Activated T-cell treated with anti-CD3 and anti-CD28 coated beads for 48 hours (primary cell): ENCODE data around the gene THBS2.
"Not testable (repeated sequence)": the region's sequence is repeated elsewhere in the genome, so short reads cannot be mapped to it uniquely, and the experiment has no call there.

Experiments used
- DNase-seq: peaks from one replicate; pipeline ENCODE4 v3.0.0-alpha.2; 2020; ENCODE audit warnings: low read depth

The THBS2 gene

GRCh38 chr6:169253337-169254238 is at the start of gene THBS2:
TSS of gene THBS2 (minus strand) at chr6:169253846. CDS start at chr6:169250784, 3,062 bp downstream.
- DNase-seq = no peak

- DNase-seq = no peak
These were observed 49.1 kb upstream of the THBS2 start for GRCh38 chr6:169302716-169303115.

GRCh38 chr6:169302255-169302654 is 48.6 kb upstream of the THBS2 start:
- DNase-seq = no peak

DNA sequence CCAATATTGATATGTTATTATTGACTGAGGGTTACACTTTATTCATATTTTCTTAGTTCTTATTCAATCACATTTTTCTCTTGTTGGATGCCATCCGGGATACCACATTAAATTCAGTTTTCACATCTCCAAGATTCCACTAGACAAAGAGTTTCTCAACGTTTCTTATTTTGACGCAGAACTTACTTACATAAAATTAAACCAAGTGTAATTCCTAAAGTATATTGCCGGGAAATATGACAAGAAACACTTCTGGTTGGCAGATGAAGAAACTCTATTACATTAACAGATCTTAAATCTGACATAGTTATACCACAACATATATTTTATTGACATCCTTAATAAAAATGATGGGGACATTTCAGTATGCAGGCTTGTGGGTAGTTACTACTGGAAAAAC is 47.3 kb upstream of the THBS2 start:
- DNase-seq = no peak

DNA sequence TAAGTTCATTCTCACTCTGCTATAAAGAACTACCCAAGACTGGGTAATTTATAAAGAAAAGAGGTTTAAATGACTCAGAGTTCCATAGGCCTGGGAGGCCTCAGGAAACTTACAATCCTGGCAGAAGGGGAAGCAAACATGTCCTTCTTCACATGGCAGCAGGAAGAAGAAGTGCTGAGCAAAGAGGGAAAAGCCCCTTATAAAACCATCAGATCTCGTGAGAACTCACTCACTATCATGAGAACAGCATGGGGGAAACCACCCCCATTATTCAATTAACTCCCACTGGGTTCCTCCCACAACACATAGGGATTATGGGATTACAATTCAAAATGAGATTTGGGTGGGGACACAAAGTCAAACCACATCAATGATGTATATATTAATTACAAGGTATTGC is 45.0 kb upstream of the THBS2 start:
- DNase-seq = not testable (repeated sequence)

DNA sequence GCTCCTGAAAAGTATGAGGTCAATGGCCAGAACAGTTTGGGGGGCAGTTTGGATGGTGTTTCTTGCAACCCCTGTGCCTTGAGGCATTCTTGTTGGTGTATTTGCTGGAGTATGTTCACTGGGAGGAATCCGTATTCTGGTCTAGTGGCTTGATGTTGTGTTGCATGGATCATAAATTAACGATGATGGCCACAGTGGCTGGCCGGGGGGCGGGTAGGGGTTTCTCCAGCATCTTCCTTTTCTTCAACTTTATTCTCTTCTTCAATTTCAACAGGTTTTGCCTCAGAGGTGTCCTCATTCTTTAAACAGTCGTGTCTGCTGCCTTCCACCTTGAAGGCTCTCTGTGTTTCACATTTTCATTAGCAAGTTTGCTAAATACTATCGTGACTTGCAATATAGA is 43.0 kb upstream of the THBS2 start:
- no peak for DNase-seq

DNA sequence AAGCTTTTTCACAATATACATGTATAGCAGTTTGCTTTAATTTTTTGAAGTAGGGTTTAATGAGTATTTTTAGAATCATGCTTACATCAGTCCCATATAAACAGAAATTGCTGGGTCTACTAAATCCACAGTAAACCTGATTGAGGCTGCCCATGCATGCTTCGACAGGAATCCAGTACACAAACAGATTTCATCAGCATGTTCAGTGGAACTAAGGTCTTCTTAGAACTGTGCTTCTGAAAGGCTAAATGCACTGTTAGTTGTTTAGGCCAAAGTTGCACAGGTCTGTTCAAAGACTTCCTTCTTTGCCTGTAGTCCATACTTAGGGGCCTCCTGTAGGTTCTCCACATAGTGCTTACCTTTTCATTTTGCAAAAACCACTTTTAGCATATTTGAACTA is 42.5 kb upstream of the THBS2 start:
- no peak for DNase-seq

GRCh38 chr6:169293196-169293595 is 39.5 kb upstream of the THBS2 start:
- DNase-seq = no peak

DNA sequence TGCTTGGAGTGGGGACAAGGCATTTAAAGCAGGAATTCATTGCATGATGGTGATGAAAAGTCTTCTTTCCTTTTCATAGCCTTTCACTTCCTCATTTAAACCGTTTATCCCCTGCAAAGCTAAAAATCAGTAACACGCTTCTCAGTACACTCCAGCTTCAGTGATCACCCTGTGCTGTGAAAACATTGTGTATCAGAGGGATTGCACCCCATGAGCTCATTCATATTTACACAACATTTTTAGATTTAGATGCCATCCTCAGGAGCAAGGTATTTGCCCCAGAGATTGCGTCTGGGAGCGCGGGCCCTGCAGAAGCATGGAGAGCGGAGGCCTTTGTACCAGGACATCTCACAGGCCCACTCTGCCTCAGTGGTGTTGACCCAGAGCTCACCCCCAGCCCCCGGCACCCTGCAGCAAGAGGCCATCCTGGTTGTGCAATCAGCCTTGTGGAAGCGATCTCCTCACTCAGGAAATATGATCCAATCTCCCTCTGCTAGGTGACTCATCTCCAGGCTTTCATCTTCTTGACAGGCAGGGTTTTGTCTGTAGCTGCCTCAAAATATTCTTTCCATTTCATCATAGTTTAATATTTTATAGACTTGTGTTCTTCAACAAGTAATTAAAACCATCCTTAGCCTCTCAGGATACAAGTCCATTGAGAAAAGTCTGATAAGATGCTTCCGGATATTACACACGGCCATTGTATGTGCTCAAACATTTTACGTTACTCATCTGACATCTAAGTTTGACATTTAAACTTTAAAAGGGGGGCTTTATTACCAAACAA is 38.9 kb upstream of the THBS2 start:
- DNase-seq = no peak

DNA sequence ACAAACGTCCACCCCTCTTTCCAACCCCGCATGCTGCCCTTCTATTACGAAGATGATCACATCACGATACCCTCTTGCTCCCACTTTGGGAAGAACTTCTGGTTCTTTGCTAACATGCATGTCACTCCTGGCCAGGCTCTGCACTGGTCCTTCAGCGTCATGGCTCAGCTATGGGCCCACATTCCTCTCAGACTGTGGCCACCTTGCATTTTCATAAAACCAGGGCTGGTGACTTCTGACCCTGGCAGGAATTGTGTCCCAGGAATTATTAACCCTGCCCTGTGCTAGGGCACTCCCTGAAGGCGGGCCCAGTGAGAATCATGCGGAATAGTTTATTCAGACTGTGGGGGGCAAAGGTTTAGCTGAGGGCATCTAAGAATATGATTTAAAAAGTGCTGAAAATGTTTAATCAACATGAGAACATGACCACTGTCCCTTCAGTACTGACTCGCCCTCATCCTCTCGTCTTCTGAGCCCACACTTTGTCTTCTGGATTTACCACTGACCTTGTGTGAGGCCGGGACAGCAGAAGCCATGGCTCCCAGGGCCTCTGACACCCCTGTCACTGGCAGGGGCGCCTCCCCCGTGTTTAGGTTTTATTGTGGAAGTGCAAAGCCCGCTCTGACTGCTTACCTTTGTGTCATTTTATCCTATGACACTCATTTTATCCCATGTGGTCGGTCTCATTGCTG is 38.1 kb upstream of the THBS2 start:
- no peak for DNase-seq

DNA sequence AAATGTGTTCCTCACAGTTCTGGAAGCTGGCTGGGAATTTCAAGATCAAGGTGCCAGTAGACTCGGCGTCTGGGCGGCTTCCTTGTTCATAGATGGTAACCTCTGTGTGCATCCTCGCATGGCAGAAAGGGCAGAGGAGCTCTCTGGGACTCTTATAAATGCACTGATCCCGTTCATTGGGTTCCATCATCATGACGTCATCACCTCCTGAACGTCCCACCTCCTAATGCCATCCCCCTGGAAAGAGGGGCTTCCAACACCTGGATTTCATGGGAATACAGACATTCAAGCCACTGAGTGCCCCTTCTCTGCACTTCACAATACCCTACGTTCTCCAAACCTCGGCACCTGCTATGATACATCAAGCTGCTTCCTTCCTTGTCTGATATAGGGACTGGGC is 37.5 kb upstream of the THBS2 start:
- no peak for DNase-seq

DNA sequence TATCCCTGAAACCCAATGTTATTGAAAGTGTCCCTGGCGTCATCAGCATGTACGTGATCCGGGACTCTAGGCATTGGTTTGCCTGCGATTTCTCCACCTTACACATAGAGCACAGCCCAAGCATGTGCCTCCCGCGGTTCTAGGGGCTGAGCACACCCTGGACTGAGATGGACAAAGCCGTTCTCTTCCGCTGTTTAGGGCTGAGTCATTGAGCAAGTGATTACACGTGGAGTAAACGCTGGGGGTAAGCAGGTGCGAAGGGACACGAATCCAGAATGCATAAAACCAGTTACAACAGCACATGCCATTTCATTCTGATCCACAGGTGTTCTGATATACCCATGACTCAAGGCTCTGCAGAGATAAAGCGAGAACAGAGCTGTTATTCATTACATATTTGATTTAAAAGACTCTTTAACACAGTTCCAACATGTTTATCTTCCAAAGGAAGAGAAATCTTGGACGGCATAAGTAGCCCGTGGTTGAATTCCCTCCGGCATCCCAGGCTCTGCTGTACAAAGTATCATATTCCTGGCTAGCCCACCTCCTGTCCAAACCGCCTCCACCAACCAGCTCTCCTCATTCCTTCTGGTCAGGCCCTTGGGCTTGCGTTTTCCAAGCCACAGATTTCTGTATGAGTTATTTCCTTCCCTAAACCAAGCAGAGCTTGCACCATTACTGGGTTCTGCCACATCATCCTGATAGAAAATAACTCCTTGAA is 36.1 kb upstream of the THBS2 start:
- DNase-seq = no peak

- no peak for DNase-seq
These were observed 35.6 kb upstream of the THBS2 start for GRCh38 chr6:169289257-169289618.

- DNase-seq = no peak
These were observed 34.9 kb upstream of the THBS2 start for GRCh38 chr6:169288591-169288990.

DNA sequence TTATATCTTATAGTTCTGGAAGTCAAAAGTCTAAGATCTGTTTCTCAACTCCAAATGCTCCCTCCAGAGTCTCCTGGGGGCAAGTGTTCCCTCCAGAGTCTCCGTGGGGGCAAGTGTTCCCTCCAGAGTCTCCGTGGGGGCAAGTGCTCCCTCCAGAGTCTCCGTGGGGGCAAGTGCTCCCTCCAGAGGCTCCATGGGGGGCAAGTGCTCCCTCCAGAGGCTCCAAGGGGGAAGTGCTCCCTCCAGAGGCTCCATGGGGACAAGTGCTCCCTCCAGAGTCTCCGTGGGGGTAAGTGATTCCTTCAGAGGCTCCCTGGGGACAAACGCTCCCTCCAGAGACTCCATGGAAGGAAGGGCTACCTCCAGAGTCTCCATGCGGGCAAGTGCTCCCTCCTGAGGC is 34.0 kb upstream of the THBS2 start:
- no peak for DNase-seq

GRCh38 chr6:169286961-169287360 is 33.3 kb upstream of the THBS2 start:
- DNase-seq = no peak

GRCh38 chr6:169285165-169285564 is 31.5 kb upstream of the THBS2 start:
- no peak for DNase-seq

DNA sequence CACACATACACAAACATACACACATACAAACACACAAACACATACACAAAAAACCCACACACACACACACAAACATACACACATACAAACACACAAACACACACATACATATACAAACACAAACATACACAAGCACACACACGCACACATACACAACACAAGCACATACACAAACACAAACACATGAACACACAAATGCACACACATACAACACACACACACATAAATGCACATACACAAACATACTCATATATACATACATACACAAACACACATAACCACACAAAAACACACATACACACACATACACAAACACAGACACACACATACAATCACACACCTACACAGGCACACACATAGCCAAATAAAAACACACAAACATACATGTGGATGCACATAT is 30.3 kb upstream of the THBS2 start:
- no peak for DNase-seq

- no peak for DNase-seq
These were observed 28.4 kb upstream of the THBS2 start for GRCh38 chr6:169282043-169282442.

- DNase-seq = no peak
These were observed 24.0 kb upstream of the THBS2 start for GRCh38 chr6:169277619-169278018.

DNA sequence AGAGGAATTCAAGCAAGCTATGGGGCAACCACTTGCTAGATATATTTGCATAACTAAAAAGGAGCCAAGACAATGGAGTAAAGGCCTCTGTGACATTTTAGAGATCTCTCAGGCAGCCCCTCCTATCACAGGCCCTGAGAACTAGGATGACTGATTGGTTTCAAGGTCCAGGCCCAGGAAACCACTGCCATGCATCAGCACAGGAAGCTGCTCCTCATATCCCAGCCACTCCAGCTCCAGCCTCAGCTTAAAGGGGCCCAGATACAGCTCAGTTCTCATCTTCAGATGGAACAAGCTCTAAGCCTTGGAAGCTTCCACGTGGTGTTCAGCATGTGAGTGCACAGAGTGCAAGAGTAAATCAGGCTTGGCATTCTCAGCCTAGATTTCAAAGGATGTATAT is 21.1 kb upstream of the THBS2 start:
- DNase-seq = no peak

DNA sequence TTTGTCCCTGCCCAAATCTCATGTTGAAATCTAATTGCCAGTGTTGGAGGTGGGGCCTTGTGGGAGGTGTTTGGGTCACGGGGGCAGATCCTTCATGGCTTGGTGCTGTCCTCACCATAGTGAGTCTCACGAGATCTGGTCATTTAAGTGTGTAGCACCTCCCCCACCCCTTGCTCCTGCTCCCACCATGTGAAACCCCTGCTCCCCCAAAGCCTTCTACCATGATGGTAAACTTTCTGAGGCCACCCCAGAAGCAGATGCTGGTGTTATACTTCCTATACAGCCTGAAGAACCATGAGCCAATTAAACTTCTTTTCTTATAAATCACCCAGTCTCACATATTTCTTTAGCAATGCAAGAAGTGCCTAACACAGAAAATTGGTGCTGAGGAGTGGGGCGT is 19.9 kb upstream of the THBS2 start:
- DNase-seq = no peak
